CD4-positive, alpha-beta T cell treated with Interferon gamma for 1 hour (primary cell): ENCODE data around the gene PDLIM4.

Experiments used
- DNase-seq: peaks from one replicate; pipeline ENCODE4 v3.0.0-alpha.2; 2020

PDLIM4 gene

DNA sequence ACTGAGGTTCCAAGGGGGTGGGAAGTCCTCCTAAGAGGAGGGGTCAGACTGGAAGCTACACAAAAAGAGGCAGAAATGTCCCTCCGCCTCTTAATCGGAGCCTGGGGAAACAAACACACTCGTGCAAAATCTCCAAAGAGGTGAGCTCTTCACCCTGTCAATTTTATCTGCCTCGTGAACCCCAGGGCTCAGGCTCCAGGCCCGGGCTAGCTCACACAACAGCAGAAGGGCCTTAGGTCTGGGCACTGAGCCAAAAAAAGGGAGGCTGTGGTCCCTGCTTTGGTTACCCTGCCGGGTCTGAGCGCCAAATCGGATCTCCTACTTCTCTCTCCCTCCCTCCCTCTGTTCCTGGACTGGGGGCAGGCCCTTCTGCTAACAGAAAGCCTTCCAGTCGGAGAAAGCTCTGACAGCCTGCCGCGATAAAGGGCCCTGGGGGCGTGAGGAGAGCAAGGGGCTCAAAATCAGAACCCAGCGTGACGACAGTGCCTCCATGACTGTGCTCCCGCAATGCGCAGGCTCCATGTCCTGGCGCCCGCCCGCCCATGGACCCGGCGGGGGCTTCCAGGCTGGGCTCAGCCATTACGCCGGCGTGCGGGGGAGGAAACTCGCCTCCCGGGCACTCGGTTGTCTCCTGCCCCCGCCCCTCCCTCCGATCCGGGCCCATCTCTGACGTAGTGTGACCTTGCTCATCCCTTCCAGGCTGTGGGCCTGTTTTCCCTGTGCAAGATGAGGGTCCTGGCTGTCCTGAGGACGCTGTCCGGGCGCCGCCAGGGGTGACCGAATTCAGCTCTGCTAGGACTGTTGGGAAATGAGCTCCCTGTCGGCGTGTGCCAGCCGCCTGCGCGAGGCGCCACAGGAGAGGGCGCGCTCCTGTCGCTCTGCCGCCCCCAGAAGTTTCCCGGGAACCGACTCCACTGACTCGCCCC lies 35.8 kb downstream of the PDLIM4 start:
- peak; percentile 68 for DNase-seq

DNA sequence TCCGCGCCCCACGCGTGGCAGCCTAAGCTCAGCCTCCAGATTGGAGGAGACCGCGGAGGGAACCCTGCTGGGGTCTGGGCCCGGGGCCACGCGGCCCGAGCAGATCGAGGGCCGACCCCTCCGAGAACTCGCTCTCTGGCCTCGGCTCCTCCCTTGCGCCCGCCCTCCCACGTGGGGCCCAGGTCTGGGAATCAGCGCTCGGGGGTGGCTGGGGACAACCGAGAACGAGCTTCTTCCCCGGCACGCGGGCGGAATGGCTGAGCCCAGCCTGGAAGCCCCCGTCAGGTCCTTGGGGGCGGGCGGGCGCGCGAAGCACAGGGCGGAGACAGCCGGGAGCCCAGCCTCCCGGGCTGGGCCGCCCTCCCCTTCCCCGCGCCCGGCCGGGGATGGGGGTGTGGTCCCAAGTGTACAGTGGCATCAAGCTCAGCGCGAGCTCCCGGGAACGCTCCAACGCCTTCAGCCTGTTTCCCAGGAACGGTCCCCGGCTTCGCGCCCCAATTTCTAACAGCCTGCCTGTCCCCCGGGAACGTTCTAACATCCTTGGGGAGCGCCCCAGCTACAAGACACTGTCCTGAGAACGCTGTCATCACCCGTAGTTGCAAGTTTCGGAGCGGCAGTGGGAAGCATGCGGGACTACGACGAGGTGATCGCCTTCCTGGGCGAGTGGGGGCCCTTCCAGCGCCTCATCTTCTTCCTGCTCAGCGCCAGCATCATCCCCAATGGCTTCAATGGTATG lies 36.7 kb downstream of the PDLIM4 start, which contains the start of gene SLC22A4:
Gene SLC22A4 (plus strand): TSS at position 403 of the 736 bp plus-strand sequence. CDS start 223 bp downstream, at position 626.
- DNase-seq = peak; percentile 74

DNA sequence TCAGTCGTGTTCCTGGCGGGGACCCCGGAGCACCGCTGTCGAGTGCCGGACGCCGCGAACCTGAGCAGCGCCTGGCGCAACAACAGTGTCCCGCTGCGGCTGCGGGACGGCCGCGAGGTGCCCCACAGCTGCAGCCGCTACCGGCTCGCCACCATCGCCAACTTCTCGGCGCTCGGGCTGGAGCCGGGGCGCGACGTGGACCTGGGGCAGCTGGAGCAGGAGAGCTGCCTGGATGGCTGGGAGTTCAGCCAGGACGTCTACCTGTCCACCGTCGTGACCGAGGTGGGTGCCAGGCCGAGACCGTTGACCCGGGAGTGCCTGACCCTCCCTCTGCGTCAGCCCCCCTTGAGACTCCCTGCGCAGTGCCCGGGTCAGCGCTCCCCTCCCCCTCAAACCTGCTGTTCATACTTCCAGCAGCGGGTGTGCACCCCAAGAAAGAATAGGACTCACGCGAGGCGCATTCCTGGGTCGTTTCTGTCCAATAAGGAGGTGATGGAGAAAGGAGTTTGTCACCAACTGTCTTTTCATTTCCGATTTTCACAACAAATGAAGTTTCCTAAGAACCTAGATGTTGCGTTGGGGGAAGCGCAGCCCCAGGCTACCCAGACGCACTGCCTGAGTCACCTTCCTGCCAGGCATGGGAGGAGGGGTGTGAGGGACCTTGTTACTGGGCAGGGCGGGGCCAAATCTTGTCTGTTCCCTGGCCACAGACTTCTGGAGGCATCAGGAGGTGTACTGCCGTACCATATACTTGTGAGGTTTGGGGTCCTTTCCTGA lies 37.4 kb downstream of the PDLIM4 start:
- DNase-seq = peak; percentile 81

DNA sequence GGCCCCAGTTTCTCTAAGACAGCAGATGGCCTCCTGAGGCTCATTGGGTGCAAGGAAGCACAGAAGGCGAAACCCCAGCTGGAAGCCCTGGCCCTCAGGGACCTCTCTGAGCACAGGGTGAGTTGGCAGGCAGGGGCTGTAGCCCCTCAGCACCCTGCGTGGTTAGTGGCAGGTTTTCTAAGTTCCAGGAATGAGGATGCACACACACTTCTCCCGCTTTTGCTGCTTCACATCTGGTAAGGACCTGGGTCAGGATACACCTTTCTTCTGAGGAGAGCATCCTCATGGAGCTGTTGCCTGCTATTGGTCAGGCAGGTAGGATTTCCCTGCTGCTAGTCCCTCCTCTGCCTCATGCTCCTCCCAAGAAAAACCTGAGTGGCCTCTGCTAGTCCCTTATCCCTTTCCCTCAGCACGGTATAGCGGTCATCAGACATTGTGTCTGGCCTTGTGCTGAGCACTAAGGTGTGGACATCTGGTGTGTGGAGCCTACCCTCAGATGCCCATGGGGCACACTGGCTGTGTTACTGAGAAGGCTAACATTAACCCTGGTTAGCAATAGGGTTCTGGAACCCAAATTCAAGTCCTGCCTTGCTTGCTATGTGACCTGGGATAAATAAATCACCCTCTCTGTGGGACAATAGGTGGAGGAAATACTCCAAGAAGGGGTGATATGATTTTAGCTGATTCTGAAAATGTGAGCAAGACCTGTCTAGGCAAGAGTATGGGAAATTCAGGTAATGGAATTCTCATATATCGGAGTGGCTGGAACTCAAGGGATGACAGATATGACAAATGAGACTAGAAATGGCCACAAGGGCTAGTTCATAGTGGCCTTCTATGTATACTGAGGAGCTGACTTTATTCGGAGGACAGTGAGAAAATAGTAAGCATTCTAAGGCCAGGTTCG lies 38.3 kb downstream of the PDLIM4 start:
- no peak for DNase-seq

DNA sequence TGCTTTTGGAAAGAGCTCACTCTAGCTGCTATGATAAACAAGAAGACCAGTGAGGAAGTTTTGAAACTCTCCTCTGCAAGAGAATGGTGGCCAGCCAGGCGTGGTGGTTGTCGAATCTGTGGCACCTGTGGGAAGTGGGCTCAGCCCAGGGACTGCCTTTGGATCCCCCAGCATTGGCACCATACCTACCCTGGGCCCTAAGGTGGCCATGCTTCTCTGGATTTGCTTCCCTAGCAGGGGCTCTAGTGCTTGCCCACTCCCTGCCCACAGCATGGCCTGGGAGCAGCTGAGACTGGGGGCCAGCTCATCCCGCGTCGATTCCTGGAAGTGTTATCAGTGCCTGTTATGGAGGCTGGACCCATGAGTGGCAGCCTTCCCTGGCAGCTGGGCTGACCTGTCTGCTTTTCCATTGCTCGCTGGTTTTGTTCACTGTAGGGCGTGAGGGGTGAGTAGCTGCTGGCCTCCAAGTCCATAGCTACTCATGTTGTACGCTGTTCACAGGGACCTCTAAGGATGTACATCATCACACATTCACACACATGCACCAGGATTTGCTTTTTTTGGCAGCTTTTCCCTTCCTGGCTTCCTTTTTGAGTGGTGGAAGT lies 39.0 kb downstream of the PDLIM4 start:
- no peak for DNase-seq

DNA sequence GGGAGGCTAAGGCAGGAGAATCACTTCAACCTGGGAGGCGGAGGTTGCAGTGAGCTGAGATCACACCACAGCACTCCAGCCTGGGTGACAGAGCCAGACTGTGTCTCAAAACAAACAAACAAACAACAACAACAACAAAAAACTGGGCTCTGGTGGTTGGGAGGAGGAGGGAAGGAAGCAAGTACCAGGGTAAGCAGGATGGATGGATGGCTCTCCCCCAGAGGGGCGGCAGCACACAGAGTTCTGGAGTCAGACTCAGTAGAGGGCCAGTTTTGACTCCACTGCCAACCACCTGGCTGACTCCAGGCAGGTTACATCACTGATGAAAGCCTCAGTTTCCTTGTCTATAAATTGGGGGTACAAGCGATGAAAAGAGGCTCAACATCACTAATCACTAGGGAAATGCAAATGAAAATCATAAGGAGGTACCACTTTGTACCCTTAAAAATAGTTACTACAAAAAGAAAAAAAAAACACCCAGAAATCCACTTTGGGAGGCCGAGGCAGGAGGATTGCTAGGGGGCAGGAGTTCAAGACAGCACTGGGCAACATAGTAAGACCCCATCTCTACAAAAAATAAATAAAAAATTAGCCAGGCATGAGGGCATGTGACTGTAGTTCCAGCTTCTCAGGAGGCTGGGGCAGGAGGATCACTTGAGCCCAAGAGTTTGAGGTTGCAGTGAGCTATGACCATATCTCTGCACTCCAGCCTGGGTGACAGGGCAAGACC lies 39.9 kb downstream of the PDLIM4 start:
- no peak for DNase-seq

DNA sequence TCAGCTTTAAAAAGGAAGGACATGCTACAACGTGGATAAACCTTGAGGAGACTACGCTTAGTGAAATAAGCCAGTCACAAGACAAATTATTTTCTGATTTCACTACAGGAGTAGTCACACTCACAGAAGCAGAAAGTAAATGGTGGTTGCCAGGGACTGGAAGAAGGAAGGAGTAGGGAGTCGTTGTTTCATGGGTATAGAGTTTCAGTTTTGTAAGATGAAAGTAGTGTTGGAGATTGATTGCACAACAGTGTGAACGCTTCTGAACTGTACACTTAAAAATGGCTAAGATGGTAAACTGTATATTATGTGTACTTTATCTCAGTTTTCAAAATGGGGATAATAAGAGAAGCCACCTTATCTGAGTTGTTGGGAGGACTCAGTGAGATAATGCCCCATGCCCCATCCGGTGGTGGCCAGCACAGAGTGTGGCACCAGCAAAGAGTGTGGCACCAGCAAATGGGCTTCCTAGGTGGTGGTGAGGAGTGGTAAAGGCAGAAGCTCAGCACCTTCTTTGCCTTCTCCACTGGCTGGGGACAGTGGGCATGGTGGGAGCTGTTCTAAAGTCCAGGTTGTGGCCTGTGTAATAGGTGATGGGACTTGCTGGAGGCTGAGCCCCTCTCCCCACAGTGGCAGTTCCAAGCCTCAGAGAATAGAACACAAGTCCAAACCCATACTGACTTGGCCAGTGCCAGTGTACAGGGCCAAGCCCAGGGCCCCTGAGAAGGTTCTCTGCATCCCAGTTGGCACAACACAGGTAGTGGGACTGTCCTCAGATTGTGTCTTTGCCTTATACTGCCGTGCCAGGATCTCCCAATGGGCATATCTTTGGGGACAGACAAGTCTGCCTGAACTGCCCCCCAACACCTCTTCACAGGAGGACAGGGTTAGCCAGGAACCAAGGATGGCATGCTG lies 41.1 kb downstream of the PDLIM4 start:
- no peak for DNase-seq

DNA sequence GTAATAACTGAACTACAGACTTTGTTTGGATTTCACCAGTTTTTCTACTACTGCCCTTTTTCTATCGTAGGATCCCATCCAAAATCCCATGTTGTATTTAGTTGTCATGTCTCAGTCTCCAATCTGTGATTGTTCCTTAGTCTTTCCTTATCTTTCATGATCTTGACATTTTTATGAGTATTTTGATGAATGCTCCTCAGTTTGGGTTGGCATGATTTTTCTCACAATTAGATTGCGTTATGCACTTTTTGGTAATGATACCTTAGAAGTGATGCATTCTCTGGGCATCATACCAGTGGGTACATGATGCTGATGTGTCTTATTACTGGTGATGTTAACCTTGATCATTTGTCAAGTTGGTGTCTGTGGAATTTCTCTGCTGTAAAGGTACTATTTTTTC lies 42.4 kb downstream of the PDLIM4 start:
- no peak for DNase-seq

DNA sequence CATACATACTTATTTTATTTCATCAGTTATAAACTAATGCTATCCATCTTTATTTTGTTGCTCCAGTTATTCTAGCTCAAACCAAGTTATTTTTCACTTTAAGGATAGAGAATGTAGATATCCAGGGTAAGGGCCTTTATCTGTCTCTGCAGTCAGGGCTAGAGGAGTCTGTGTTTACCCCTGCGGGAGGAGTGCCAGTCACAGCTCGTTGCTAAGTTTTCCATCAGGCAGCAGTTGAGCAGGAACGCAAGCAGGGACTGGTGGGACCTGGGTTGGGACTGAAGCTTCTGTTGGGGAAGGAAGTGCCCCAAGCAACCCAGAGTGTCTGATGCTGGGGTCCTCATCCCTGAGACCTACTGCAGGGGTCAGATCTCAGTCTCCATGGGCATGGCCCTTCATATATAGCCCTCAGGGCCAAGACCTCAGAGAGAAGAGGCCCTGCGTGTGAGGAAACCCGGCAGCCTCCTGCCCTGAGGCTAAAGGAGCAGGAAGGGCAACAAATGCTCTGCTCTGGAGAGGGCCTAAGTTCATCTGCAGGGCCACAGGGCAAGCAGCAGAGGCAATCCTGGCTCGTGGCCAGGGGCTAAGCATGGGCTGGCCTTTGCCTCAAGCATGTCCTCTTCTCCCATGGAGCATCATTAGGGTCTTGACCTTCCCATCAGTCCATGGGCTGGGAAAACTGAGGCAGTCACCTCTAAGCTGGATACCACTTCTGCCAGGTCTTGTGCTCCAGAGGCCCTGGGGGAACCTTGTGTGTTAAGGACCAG lies 43.3 kb downstream of the PDLIM4 start:
- no peak for DNase-seq

DNA sequence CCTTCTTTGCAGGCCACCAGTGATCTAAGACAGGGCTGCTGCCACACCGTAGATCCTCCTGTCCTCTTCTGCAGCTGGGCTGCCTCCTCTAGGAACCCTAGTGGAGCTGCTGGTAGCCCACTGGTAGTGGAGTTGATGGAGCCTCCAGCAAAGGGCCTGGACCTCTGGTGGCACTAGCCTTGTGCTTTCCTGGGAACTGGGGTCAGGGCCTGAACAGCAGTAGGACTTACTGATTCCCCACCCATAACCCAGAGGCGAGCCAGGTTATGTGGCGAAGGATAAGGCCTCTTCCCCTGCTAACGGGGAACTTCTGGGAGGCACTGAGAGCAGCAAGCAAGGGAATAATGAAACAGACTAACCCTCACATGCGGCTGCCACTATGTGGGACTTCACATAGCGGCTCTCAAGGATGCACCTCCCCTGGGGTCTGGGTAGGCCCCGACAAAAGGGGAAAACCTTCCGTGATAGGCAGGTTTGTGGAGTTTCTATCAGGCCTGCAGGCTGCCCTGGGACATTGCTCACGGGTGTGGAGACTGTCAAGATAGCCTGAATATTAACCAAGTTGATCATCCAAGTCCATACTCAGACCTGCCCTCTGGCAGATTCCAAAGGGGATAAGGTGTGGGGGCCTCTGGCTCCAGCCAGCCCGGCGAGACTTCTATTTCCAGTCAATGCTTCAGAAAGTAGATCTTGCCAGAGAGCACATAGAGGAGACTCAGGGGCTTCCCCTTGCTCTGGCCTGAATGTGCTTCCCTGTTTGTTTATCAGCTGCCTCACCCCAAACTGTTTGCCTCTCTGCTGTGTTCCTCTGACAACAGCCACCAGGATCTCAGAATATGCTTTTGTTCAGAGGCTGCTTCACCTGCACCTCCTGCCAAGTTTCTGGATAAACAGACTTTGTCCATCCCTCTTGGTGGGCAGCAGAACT lies 44.1 kb downstream of the PDLIM4 start:
- no peak for DNase-seq

DNA sequence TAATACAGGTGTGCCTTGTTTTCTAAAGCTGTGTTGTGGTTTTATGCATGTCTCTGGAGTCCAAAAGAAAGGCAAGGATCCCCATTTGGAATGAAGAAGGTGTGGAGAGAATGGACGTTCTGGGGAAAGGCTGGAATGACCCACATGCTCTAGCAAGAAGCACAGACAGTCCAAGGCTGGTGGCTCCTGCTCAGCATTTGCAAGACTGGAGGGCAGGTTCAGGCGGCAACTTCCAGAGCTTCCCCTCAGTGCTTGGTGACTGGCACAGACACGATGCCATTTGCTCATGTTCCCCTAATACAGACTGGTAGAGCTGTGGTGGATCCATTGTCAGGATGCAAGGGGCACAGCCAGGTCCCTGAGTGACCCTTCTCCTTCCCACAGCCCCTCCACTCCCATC lies 44.9 kb downstream of the PDLIM4 start:
- no peak for DNase-seq

DNA sequence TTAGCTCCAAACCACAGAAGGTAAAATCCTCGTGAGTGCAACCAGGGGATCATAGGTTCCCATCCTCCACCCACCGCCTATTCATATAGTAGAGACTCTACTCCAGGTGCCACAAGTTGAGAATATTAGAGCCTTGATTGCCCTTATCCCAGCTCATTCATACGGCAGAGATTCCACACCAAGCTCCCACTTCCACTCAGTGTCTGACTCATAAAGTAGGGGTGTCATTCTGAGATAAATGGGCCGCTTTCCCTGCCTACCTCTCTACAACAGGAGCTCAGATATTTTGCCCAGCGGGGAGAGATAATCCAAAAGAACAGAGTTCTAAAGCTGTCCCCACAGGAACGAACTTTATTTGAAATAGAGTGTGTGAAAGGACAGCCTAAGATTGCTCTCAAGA lies 46.1 kb downstream of the PDLIM4 start:
- DNase-seq = no peak

DNA sequence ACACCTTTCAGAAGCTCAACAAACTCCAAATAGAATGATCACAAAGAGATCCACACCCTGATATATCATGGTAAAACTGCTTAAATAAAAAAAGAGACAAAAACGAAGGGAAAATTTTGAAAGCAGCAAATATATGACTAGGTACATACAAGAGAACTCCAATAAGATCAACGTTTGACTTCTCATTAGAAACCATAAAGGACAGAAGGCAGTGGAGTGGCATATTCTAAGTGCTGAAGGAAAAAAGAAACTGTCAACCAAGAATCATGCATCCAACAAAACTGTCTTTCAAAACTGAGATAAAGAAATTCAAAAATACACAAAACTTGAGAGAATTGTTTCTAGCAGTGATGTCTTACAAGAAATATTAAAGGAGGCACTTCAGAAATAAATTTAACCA lies 47.9 kb downstream of the PDLIM4 start:
- no peak for DNase-seq

DNA sequence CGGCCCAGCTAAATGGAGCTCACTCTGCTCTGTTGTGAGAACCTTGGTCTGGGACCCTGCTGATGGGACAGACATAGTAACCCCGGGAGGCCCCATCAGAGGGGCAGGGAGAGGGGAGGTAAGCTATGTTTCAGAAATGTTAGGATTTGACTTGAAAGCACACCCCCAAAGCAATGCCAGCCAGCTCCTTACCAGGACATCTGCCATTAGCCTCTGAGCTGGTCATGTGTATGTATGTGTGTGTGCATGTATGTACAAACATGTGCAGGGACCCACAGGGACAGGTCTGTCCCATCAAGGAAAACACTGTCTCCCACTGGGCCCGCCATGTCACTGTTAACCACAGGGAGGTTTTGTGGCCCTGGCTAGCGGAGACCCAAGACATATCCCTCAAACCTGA lies 51.2 kb downstream of the PDLIM4 start:
- DNase-seq = no peak

DNA sequence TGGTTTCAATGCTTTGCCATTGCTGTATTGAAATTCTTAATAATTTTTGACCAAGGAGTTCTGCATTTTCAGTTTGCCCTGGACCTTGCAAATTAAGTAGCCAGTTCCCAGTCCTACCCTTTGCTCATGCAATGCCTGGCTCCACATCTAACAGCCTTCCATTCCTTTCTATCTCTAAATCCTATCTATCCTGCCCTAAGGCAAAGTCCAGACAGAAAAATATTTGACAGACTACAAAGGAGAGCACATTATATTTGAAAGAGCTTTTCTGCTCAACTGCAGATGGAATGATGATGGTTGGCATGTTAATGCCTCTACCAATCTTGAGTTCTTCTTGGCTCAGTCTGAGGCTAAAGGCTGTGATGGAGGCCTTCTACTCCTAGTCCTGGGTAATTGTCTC lies 52.2 kb downstream of the PDLIM4 start:
- no peak for DNase-seq

DNA sequence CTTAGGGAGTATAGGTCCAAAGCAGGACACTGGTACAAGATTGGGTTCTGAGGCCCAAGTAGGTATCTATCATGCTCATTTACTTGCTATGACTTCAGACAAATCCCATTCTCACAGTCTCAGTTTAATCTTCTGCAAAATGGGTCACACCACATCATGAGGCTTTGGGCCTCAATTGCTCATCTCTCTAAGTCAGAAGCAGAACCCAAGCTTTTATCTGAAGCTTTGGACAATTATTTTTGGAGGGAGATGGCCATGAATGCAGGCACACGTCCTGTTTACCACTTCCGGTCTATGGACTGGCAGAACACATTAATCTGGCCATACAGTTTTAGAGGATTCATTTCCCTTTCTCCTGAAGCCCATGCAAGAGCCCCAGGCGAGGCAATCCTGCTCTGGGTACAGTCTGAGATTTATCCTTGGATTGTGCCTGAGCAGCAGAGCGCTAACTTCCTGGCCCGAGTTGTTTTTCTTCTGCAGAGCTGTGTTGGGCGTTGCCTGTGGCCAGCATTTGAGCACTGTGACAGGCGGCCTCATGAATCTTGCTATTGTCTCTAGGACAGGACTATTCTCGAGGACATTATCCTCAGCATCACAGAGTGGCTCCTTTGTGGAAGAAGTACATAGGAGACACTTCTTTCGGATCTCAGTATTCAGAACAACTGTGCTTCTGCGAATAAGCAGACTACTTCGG lies 52.8 kb downstream of the PDLIM4 start:
- no peak for DNase-seq

DNA sequence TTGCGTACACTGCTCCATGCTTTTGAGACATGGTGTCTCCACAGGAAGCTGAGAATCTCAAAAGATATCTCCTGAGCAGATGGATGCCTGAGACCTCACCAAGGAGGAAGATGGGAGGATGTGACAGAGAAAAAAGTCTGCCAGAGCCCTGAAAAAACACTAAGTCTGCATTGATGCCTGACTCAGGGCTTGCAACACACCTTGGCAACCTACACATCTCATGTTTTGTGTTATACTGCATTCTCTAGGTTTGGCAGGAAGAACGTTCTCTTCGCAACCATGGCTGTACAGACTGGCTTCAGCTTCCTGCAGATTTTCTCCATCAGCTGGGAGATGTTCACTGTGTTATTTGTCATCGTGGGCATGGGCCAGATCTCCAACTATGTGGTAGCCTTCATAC lies 55.9 kb downstream of the PDLIM4 start:
- DNase-seq = no peak
